NOMO-1 treated with dmso at 0.1 percent for 144 hours (cell line): ENCODE measurements around the gene TRAPPC3.
"Not testable (repeated sequence)": the region's sequence is repeated elsewhere in the genome, so short reads cannot be mapped to it uniquely, and the experiment has no call there.

Experiments used
- DNase-seq: peaks from one replicate; lab custom pipeline; 2025; ENCODE audit not compliant: unreplicated experiment; lab: John Stamatoyannopoulos, UW

Gene TRAPPC3

DNA sequence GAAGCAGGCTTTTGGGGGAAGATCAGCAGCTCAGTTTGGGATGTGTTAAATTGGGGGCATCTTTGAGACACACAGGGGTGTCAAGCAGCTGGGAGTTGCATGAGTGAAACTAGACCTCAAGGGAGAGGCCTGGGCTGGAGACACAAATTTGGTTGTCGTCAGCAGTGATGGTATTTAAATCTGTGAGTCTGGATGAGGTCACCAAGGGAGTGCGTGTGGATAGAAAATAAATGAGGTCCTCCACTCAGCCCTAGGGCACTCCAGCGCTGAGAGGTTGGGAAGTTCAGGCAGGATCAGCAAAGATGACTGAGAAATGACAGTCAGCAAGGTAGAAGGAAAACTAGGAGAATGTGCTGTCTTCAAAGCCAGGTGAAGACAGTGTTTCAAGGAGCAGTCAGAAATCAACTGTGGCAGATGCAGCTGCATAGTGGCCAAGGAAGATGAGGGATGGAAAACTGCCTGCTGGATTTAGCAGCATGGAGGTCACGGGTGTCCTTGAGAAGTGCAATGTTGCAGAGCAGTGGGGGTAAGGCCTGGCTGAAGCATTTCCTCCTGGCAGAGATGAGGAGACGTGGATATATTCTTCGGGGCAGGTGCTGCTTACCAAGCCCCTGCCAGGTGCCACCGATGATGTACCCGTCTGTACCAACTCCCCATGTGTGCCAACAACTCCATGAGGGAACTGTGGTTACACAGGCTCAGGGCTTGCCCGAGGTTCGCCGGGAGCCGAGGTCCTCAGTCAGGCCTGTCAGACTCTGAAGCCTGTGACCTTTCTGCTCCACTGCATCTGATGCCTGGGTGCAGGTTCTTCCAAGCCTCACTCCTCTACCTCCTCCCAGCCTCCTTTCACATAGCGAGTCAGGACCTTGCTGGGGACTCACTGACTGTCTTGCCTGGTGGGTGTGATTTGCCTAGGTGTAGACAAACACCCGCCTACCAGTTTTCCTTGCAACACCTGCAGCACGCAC is 17.9 kb upstream of the TRAPPC3 start:
- DNase-seq: no peak

DNA sequence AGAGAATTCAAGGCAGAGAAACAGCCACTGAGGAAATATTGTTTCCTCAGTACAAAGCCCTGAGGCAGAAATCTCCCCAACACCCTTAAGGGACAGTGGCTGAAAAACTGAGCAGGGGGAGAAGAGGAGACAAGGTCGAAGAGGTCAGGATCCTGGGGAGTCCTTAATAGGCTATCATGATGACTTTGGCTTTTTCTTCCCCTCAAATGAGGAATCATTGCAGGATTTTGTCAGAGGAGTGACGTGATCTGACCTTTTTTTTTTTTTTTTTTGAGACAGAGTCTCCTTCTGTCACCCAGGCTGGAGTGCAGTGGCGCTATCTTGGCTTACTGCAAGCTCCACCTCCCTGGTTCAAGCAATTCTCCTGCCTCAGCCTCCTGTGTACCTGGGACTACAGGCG is 16.9 kb upstream of the TRAPPC3 start:
- no peak for DNase-seq

DNA sequence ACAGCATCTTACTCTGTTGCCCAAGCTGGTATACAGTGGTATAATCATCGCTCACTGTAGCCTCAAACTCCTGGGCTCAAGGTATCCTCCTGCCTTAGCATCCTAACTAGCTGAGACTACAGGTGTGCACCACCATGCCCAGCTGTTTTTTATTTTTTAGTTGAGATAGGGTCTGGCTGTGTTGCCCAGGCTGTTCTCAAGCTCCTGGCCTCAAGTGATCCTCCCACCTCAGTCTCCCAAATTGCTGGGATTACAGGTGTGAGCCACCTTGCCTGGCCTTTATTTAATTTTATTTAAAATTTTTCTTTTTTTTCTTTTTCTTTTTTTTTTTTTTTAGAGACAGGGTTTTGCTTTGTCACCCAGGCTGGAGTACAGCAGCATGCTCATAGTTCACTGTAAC is 15.9 kb upstream of the TRAPPC3 start:
- DNase-seq: no peak

DNA sequence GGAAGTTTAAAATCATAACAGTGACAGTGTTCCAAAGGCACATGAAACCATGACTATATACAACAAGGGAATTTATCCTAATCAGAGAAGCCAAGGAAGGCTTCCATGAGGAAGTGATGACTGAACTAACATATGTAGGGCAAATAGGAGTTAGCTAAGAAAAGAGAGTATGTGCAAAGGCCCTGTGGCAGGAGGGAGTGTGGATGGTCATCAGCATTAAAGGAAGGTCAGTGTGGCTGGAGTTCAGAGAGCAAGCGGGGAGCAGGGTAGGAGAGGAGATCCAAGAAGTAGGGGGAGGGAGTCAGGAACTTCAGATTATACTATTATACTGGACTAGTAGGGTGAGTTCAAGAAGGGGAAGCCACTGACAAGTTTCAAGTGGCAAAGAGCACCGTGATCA is 15.1 kb upstream of the TRAPPC3 start:
- no peak for DNase-seq

DNA sequence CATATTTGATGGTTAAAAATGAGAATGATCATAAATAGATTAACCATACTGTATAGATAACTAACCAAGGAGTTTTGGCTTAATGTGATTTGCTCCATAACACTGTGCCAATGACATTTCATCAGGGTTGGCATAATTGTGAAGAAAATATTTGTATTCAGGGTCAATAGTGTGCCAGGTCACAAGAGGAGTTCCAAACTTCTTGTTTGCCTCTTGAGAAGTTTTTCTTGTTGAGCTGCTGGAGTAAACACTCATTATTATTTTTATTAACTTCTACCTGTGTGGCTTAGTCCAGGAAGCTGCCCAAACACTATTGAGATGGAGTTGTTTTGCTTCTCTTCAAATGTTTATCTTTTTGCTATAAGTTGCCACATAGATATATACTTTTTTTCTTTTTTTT is 14.1 kb upstream of the TRAPPC3 start:
- no peak for DNase-seq

DNA sequence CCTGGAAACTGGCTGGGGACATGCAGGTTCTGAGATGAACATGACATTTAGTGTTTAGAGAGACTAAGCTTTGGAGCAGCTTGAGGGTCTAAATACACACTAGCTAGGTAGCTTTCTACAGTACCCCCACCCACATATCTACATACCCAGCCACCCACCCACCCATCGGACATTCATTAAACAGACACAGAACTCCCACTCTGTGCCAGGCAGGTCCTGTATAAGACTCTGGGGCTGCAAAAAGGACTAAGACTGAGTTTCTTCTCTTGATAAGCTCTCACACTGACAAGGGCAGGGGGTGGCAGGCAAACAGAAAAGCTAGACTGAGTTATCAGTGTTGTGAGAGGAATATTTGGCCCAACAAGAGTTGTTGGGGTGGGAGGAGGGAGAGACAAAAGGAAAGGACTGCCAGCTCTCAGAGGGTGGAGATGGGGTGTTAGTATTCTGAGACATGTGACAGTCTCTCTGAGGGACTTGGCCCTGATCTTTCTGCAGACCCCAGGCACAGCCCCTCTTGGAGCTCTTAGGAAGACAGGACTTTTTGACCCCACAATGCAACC is 13.5 kb upstream of the TRAPPC3 start:
- DNase-seq: no peak

DNA sequence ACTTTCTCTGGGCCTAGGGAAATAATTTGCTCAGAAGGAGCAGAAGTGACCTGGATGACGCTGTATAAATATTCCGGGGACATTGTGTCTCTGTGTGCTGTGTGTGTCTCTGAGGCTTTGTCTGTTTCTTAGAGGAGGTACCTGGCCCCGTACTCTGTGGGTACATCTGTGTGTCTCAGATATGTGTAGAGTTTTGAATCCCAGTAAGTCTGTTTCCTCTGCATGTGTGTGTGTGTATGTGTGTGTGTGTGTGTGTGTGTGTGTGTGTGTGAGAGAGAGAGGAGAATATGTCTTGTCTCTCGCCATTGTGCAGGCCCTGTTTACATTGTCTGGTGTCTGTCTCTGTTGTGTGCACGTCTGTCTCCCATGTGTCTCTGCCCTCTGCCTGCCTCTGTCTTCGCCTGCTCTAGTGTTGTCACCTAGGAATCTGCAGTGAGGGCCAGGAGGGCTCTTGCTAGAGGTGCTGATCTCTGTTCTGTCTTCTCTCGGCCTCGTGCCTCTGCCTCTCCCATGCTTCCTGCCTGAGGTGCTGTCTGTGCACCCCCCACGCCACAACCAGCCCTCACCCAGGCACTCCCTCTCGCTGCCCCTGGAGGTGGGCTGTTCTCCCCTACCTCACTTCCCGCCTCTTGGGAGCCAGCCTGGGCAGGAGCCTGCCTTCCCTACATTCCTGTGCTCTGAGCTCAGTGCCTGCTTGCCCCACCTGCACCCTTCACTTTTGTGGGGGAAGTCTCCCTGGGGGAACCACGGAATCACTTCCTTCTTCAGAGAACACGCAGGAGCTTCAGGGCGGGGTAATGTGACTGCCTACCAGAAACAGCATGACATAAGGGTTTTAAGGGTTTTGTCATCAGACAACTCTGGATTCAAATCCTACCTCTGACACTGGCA is 12.6 kb upstream of the TRAPPC3 start:
- peak; percentile 73 for DNase-seq

DNA sequence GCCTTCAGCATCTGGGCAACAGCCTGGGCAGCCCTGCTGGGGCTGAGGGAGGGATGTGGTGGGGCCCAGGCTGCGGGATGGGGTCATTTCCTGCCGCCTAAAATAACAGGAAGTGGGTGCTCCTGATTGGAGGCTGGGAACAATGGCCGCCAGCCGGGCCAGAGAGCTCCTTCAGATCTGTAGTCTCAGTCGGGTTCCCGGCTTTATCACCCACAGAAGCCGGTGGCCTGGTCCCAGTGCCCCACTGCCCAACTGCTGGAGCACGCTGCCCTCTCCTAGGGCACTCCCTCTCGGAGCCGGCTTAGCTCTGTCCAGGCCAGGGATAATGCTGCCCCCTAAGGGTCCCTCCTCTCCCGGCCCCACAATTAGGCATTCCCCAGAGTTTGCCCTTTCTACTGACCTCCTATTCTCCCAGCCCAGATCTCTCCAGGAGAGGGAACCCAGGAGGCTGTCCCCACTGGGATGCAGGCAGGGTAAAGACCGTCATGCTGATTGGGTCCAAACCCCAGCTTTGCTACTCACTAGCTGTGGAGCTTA is 11.7 kb upstream of the TRAPPC3 start:
- DNase-seq: peak; percentile 87

DNA sequence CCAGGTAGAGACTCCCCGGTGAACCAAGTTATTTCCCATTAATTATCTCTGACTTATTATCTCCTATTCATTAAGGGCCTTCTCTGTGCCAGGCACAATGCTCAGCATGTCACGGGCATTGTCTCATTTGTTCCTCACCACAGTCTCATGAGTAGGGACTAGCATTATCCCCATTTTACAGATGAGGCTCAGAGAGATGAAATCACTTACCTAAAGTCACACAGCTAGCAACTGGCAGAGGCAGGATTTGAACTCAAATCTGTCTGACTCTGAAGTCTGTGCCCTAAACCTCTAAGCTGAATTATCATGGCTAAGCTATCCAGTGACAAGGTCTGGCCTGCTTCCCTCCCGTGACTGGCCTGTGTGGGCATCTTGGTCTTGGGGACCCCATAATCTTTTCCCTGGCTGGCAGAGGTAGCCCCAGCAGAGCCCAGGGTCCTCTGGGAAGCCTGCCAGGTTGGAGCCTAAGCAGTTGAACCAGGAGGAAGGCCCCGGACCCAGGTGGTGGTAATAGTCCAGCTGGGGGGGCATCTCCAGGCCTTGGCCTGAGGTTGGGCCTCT is 11.2 kb upstream of the TRAPPC3 start:
- no peak for DNase-seq

DNA sequence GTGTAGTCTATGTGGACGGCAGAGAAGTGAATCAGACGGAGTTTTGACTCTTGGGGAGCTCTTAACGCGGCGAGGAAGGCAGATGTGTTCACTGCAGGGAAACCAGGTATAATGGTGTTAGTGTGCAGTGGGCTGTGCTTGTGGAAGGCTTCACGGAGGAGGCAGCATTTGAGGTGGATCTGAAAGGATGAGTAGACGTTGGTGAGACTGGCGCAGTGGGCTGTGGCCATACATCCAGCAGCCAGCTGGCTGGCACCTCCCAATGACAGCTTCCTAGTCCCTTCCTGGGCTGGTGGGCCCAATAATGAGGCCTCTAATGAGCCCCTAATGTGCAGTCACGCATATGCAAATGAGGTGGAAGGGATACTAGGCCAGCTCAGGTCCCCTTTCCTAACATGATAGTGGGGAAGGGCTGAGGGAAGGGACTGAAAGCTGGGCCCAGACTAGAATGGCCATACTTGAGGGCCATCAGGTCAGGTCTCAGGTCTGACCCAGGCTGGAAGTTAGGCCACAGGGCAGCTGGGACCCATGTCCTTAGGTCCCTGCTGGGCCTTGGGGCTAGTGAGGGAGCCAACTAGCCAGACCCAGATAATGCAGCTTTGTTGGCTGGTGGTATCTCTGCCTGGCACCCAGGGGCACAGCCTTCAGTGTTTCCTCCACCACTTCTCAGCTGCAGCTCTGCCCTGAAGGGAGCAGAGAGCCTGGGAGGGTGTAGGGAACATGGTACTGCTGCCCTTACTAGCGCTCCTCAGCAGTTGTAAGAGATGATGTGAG is 10.5 kb upstream of the TRAPPC3 start:
- no peak for DNase-seq

DNA sequence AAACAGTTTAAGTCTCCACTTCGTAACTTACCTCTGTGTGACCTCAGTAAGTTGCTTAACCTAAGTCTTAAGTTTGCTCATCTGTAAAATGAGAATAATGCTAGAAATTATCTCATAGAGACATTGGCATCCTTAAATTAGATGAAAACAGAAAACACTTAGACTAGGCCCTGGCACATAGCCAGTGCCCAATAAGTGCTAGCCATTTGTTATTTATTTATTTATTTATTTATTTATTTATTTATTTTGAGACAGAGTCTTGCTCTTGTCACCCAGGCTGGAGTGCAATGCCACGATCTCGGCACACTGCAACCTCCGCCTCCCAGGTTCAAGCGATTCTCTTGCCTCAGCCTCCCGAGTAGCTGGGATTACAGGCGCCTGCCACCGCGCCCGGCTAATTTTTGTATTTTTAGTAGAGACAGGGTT is 9.6 kb upstream of the TRAPPC3 start:
- DNase-seq: not testable (repeated sequence)

DNA sequence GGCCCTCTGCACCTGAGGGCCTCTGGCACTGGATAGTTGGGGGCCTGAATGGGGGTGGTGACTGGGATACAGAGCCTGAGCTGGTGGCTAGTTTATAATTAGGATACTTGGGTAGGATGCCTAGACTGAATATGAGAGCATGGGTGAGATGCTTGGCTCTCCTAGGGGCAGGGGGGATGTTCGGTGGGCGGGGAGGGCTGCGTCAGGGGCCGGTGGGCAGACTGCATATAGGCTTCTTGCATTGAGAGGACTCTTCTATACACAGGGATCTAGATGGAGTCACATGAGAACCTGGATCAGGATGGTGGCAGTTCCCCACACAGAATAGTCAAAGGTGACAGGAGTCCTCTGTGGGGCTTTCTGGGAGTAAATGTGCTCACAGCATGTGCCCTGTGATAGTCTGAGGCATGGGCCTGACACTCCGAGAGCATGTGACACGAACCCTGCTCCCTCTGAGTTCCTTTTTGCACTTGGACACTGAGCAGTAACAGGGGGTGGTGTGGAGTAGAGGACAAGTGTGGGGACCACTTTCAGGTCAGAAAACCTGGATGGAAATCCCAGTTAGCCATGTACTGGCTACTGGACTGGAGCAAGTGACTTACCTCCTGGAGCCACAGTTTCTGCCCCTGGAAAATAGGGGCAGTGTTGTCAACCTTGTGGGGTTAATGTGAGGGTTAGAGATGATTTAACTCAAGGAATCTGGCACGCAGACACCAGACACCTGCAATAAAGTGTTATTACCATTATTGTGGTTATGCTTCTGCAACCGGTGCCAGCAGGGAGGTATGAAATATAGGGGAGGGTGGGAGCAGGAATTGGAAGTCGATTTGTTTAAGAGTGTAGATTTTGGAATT is 8.9 kb upstream of the TRAPPC3 start:
- DNase-seq: no peak

DNA sequence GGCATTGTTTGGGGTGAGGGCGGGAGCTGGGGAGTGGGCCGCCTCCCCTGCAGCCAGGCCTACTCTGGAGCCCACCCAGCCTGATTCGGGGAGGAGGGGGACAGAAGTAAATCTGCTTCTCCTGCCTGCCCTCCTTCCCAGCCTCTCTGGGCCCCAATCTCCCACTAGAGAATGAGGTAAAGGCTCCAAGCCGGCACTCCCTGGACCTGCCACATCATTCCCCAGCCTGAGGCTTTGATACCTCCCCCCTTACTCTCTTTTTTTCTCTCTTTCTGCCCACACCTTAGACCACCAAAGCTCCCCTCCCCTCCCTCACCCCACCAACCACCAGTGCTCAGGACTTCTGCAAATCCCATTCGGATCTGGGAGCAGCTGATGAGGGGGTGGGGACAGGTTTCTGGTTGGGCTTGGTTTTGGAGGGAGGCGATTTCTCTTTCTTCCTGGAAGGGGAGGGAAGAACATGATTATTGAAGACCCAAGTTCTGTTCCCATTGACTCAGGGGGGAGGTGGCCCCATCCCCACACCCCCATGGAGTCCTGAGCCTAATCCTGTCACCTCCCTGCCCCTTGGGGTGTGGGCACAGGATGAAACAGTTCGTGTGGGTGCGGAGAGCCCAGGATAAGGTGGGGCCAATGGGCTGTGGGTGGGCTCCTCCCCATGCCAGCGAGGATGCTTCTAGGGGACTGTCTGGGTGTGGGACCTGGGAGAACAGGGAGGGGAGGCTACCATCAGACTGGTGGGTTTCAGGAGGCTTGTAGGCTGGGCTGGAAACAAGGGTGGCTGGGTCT is 8.0 kb upstream of the TRAPPC3 start:
- DNase-seq: no peak

DNA sequence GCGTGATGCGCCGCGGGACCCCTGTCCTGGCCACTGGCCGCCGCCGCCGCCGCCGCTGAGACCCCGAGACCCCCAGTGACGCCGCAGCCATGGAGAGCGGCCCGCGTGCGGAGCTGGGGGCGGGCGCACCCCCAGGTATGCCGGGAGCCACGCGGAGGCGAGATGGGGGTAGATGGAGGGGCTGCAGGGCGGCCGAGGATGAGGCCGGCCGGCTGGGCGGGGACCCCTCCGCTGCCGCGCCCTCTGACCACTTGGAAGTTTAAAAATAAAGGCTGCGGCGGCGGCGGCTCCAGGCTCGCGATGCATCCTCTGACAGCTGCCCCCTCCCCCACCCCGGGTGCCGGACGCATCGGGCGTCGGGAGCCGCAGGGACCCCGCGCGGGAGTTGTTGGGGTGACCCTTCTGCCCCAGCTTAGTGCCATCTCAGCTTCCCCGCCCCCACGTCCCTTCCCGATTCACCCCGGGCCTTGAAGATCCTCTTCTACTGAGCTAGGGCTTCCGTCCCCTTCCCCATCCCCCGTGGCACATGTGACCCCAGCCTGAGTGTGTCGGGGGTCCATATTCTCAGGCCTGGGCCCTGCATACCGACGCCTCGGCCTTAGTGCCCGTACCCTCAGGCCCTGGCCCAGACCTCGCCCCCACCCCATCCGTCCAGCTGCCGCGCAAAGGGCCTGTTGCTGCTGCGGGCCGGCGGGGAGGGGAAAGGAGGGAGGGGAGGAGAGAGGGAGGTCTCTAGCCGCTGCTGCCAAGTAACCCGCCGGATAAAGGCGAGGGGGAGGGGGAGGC is 7.2 kb upstream of the TRAPPC3 start:
- DNase-seq: no peak

DNA sequence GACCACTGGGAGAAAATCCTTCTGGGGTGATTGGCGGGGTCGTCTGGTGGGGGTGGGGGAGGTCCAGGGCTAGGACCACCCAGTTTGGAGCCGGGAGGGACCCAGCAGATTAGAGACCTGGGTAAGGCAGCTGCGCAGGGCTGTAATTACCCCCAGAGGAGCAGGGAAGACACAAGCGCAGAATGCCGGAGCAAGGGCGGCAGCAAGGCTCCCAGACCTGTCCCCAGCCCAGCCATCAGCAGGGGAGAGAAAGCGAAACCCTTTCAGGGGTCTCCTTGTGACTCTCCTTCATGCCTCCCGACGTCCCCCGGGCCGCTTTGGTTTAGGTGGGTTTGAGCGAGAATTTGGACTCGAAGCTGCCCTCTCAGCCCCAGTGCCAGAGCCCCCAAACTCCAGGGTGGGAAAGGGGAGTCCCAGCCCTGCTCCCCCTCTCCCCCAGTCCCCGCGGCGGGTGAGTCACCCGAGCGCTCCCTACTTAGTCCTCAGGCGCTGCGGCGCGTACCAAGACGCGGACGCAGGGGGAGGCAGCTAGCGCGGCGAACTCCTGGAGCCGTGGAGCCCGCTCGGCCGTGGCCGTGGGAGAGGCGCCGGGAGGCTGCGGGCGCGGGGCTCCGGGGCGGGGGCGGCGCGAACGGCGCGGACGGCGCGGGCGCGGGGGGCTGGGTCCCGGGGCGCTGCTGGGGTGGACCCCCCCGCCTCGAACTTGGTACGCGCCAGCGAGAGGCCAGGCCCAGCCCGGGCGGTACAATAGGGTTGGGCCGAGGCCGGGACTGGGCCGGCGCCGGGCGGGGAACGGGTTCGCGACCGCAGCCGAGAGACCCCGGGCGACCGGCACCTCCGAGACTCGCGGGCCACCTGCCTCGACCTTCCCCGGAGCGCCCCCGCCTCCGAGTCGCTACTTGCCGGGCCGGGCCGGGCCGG is 6.4 kb upstream of the TRAPPC3 start, which contains the start of gene MAP7D1:
Gene MAP7D1 (plus strand): TSS at position 753 of the 921 bp plus-strand sequence. CDS start 258 bp downstream, outside the sequence.
- DNase-seq: peak; percentile 31

DNA sequence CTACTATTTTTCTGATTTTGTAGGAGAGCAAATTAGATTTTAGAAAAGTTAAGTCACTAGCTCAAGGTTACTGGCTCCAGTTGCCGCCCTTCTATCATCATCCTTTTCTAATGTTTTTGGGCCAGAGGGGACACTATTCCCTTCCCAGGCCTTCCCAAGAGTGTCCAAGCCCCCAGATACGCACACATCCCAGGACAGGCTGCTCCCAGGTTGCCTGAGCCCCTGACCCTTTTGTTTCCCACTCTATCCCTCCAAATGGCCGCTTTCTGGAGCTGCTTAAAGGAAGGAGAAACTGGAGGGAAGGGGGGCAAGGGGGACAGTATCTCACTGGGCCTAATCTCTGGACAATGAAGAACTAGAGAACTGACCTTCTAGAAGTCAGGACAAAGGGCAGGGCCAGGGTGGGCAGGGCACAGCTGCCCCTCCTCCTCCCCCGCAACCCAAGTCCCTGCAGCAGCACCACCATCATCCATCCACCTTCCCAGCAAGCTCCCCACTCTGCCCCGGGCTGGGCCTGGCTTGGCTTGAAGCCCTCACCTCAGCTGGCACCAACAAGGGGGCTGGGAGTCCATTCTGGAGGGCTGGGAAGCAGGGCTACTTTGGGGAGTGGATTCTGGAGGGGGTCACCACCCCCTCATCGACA is 5.6 kb upstream of the TRAPPC3 start:
- DNase-seq: no peak
